HCT116 (cell line): ENCODE measurements around the gene PRKN. TPM values are rescaled to one million over a fixed set of nuclear protein-coding genes. Genes with fewer than 3 reads are reported as not detected.

ENCODE experiments used
- ATAC-seq: fragments of 200-7000 bp; cut with Tn5 transposase; 2 replicates; pipeline ENCODE4 v1.9.1; 2020; ENCODE audit warnings: mild to moderate bottlenecking, moderate library complexity
- BruUV-seq: library from RNA; stranded (reverse); fragments of 400-500 nt; replicated peaks from 2 replicates; lab custom pipeline; 2021; lab: Mats Ljungman, UMichigan
- CTCF ChIA-PET: fragments of 300-600 bp; sonication (Branson Sonifier 250); formaldehyde crosslinking; loops from one replicate; lab custom pipeline; 2021; ENCODE audit warnings: antibody characterized with exemption; lab: Charles Lee
- POLR2A ChIA-PET: fragments of 300-600, 350-600 bp; sonication (Branson Sonifier 250); formaldehyde crosslinking; loops from one replicate; lab custom pipeline; 2021; ENCODE audit warnings: antibody characterized with exemption; lab: Charles Lee
- RAD21 ChIA-PET, 2 experiments: fragments of 300-600 bp; sonication (Branson Sonifier 250); formaldehyde crosslinking; loops; one replicate each; lab custom pipeline; 2023; ENCODE audit warnings: low total read pairs in 2 of 2; ENCODE audit not compliant: uncharacterized antibody in 2 of 2, unreplicated experiment in 2 of 2, low non-redundant PET in 1 of 2; lab: Charles Lee
- DNase-seq: peaks from one replicate; pipeline ENCODE4 v3.0.0-alpha.2; 2010; ENCODE audit warnings: low read depth, low spot score
- H2AFZ ChIP-seq: fragments of 200-600 bp; shearing (Covaris generic), sonication (generic); 2 replicates; pipeline ENCODE4 v1.6.1; 2017; ENCODE audit warnings: low read depth, mixed run types, mixed read lengths, antibody characterized with exemption, low read length; ENCODE audit not compliant: poor library complexity, severe bottlenecking
- H3K27ac ChIP-seq: 2 replicates; pipeline ENCODE4 v1.5.1; 2012; ENCODE audit warnings: low read depth, low read length
- H3K27me3 ChIP-seq: fragments of 200-600 bp; sonication (generic); 2 replicates; pipeline ENCODE4 v1.6.1; 2016; ENCODE audit warnings: mixed run types, low read length, mixed read lengths; ENCODE audit not compliant: insufficient read depth
- H3K36me3 ChIP-seq, 2 experiments: fragments of 200-500 bp in 1 of 2; fragments of 200-600 bp in 1 of 2; sonication (Bioruptor generic) in 1 of 2; sonication (generic) in 1 of 2; 2 replicates each; pipeline versions ENCODE4 v1.5.1 to v1.6.1; 2014 to 2016; ENCODE audit warnings: low read length in 2 of 2, inconsistent platforms in 1 of 2, mixed read lengths in 1 of 2, mixed run types in 1 of 2; ENCODE audit not compliant: insufficient read depth in 2 of 2, control insufficient read depth in 1 of 2
- H3K4me1 ChIP-seq, 2 experiments: fragments of 200-600 bp in 1 of 2; sonication (generic) in 1 of 2; 2 replicates each; pipeline versions ENCODE4 v1.5.1 to v1.6.1; 2012 to 2017; ENCODE audit warnings: low read length in 2 of 2, inconsistent platforms in 1 of 2, mild to moderate bottlenecking in 1 of 2, mixed read lengths in 1 of 2, mixed run types in 1 of 2, moderate library complexity in 1 of 2; ENCODE audit not compliant: insufficient read depth in 2 of 2, control insufficient read depth in 1 of 2
- H3K4me2 ChIP-seq: fragments of 200-600 bp; sonication (generic); 2 replicates; pipeline ENCODE4 v1.6.1; 2017; ENCODE audit warnings: mixed run types, low read length, mixed read lengths
- H3K4me3 ChIP-seq, 2 experiments: fragments of 200-600 bp in 1 of 2; sonication (generic) in 1 of 2; replicated peaks in 1 of 2; 2 replicates each; pipeline ENCODE4 v1.5.1; 2011 to 2016; ENCODE audit warnings: low read length in 2 of 2, control low read depth in 1 of 2, low read depth in 1 of 2, mild to moderate bottlenecking in 1 of 2, mixed read lengths in 1 of 2, mixed run types in 1 of 2
- H3K79me2 ChIP-seq: fragments of 200-600 bp; sonication (generic); 2 replicates; pipeline ENCODE4 v1.6.1; 2017; ENCODE audit warnings: mild to moderate bottlenecking, mixed run types, low read length, moderate library complexity, mixed read lengths; ENCODE audit not compliant: insufficient read depth
- H3K9ac ChIP-seq: fragments of 200-600 bp; sonication (generic); 2 replicates; pipeline ENCODE4 v1.6.1; 2016; ENCODE audit warnings: low read length, mixed read lengths
- H3K9me2 ChIP-seq: fragments of 200-600 bp; sonication (generic), shearing (Covaris generic); 2 replicates; pipeline ENCODE4 v1.6.1; 2017; ENCODE audit warnings: mixed run types, mild to moderate bottlenecking, moderate library complexity; ENCODE audit not compliant: insufficient read depth
- H3K9me3 ChIP-seq, 2 experiments: fragments of 200-500 bp in 1 of 2; fragments of 200-600 bp in 1 of 2; sonication (Bioruptor generic) in 1 of 2; sonication (generic) in 1 of 2; 2 replicates each; pipeline ENCODE4 v1.6.1; 2014 to 2017; ENCODE audit warnings: low read length in 2 of 2, mixed read lengths in 2 of 2, inconsistent platforms in 1 of 2, low read depth in 1 of 2, mild to moderate bottlenecking in 1 of 2, mixed run types in 1 of 2, moderate library complexity in 1 of 2; ENCODE audit not compliant: control insufficient read depth in 1 of 2, insufficient read depth in 1 of 2
- H4K20me1 ChIP-seq: fragments of 200-600 bp; sonication (generic), shearing (Covaris generic); 2 replicates; pipeline ENCODE4 v1.6.1; 2017; ENCODE audit warnings: mixed run types, mild to moderate bottlenecking, moderate library complexity; ENCODE audit not compliant: insufficient read depth
- EZH2 ChIP-seq: fragments of 200-600 bp; sonication (generic); IDR thresholded peaks from 2 replicates; pipeline ENCODE4 v1.6.1; 2017; ENCODE audit warnings: antibody characterized with exemption, mixed run types
- EZH2phosphoT487 ChIP-seq: fragments of 200-600 bp; IDR thresholded peaks from 2 replicates; pipeline ENCODE4 v1.6.1; 2018; ENCODE audit warnings: antibody characterized with exemption, borderline replicate concordance
- FOSL1 ChIP-seq: IDR thresholded peaks from 2 replicates; pipeline ENCODE4 v1.6.1; 2012; ENCODE audit warnings: low read depth
- POLR2AphosphoS5 ChIP-seq: IDR thresholded peaks from 2 replicates; pipeline ENCODE4 v1.6.1; 2011; ENCODE audit warnings: mild to moderate bottlenecking, low read depth, low read length, moderate library complexity
- RAD21 ChIP-seq: IDR thresholded peaks from 2 replicates; pipeline ENCODE4 v1.6.1; 2012; ENCODE audit warnings: low read depth, mild to moderate bottlenecking
- SIN3A ChIP-seq: IDR thresholded peaks from 2 replicates; pipeline ENCODE4 v1.6.1; 2012; ENCODE audit warnings: low read depth
- SP1 ChIP-seq: IDR thresholded peaks from 2 replicates; pipeline ENCODE4 v1.6.1; 2012; ENCODE audit warnings: low read depth
- TCF7L2 ChIP-seq: IDR thresholded peaks from 2 replicates; pipeline ENCODE4 v1.7.0; 2011; ENCODE audit warnings: borderline replicate concordance, inconsistent platforms; ENCODE audit not compliant: insufficient read depth, insufficient read length; ENCODE audit errors: extremely low read depth
- ZNF274 ChIP-seq: fragments of 200-500 bp; sonication (Bioruptor generic); IDR thresholded peaks from 2 replicates; pipeline ENCODE4 v1.6.1; 2014; ENCODE audit warnings: mild to moderate bottlenecking, low read depth, low read length, inconsistent platforms
- intact Hi-C: fragments of 100-400 bp; cut with micrococcal nuclease; formaldehyde crosslinking; loops from 2 replicates; pipeline ENCODE4 v1.10.0; 2022
- total RNA-seq: library from RNA; stranded (reverse); gene quantifications from one replicate; pipeline ENCODE4 v1.2.1, GENCODE V29; 2021; ENCODE audit not compliant: unreplicated experiment
- TF ChIP-seq, protein P1 (sequence below): IDR thresholded peaks from 2 replicates; pipeline ENCODE4 v1.6.1; 2012; ENCODE audit warnings: low read depth
- TF ChIP-seq, protein P2 (sequence below): IDR thresholded peaks from 2 replicates; pipeline ENCODE4 v1.6.1; 2012
- TF ChIP-seq, protein P3 (sequence below): IDR thresholded peaks from 2 replicates; pipeline ENCODE4 v1.6.1; 2011; ENCODE audit warnings: mild to moderate bottlenecking, low read length, moderate library complexity; ENCODE audit not compliant: insufficient replicate concordance; ENCODE audit errors: extremely low read depth
- TF ChIP-seq, protein P4 (sequence below), 3 experiments: fragments of 200-600 bp in 1 of 3; sonication (generic) in 1 of 3; IDR thresholded peaks in 2 of 3; conservative IDR thresholded peaks in 1 of 3; 2 replicates each; pipeline ENCODE4 v1.5.1; 2012 to 2017; ENCODE audit warnings: low read depth in 2 of 3, low read length in 2 of 3, antibody characterized with exemption in 1 of 3, borderline replicate concordance in 1 of 3, control low read depth in 1 of 3, mild to moderate bottlenecking in 1 of 3, mixed read lengths in 1 of 3, mixed run types in 1 of 3, moderate library complexity in 1 of 3; ENCODE audit not compliant: insufficient read depth in 1 of 3

PRKN gene
- total RNA-seq, 1 experiment from 2014 or later: 2.6 TPM

DNA sequence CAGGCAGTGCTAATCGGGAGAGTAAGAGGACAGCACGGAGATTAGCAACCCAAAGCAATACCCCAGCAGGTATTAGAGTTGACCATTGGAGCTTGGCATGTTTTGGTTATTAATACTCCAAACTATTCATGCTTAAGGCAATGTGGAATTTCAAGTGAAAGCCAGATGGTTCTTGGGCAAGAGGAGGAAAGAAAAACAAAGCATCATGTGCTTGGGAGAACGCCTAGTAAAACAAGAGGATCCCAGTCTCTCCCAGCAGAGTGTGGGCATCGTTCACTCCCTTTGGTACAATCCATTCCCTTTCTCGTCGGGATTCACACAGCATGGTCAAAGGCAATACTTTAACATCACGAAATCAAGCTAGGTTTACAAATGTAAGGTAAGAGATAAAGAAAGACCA lies 349.8 kb downstream of the PRKN start:
- intact Hi-C loops: no loop called here
- no peak for TF ChIP-seq EZH2
- TF ChIP-seq RAD21: no peak
- TF ChIP-seq ZNF274: no peak
- TF ChIP-seq SP1: no peak
- TF ChIP-seq TCF7L2: no peak
- TF ChIP-seq EZH2phosphoT487: no peak
- TF ChIP-seq POLR2AphosphoS5: no peak
- TF ChIP-seq, protein P1, sequence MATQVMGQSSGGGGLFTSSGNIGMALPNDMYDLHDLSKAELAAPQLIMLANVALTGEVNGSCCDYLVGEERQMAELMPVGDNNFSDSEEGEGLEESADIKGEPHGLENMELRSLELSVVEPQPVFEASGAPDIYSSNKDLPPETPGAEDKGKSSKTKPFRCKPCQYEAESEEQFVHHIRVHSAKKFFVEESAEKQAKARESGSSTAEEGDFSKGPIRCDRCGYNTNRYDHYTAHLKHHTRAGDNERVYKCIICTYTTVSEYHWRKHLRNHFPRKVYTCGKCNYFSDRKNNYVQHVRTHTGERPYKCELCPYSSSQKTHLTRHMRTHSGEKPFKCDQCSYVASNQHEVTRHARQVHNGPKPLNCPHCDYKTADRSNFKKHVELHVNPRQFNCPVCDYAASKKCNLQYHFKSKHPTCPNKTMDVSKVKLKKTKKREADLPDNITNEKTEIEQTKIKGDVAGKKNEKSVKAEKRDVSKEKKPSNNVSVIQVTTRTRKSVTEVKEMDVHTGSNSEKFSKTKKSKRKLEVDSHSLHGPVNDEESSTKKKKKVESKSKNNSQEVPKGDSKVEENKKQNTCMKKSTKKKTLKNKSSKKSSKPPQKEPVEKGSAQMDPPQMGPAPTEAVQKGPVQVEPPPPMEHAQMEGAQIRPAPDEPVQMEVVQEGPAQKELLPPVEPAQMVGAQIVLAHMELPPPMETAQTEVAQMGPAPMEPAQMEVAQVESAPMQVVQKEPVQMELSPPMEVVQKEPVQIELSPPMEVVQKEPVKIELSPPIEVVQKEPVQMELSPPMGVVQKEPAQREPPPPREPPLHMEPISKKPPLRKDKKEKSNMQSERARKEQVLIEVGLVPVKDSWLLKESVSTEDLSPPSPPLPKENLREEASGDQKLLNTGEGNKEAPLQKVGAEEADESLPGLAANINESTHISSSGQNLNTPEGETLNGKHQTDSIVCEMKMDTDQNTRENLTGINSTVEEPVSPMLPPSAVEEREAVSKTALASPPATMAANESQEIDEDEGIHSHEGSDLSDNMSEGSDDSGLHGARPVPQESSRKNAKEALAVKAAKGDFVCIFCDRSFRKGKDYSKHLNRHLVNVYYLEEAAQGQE: no peak
- TF ChIP-seq FOSL1: no peak
- TF ChIP-seq, protein P2, sequence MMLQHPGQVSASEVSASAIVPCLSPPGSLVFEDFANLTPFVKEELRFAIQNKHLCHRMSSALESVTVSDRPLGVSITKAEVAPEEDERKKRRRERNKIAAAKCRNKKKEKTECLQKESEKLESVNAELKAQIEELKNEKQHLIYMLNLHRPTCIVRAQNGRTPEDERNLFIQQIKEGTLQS: no peak
- TF ChIP-seq SIN3A: no peak
- TF ChIP-seq, protein P3, sequence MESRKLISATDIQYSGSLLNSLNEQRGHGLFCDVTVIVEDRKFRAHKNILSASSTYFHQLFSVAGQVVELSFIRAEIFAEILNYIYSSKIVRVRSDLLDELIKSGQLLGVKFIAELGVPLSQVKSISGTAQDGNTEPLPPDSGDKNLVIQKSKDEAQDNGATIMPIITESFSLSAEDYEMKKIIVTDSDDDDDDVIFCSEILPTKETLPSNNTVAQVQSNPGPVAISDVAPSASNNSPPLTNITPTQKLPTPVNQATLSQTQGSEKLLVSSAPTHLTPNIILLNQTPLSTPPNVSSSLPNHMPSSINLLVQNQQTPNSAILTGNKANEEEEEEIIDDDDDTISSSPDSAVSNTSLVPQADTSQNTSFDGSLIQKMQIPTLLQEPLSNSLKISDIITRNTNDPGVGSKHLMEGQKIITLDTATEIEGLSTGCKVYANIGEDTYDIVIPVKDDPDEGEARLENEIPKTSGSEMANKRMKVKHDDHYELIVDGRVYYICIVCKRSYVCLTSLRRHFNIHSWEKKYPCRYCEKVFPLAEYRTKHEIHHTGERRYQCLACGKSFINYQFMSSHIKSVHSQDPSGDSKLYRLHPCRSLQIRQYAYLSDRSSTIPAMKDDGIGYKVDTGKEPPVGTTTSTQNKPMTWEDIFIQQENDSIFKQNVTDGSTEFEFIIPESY: no peak
- TF ChIP-seq, protein P4, sequence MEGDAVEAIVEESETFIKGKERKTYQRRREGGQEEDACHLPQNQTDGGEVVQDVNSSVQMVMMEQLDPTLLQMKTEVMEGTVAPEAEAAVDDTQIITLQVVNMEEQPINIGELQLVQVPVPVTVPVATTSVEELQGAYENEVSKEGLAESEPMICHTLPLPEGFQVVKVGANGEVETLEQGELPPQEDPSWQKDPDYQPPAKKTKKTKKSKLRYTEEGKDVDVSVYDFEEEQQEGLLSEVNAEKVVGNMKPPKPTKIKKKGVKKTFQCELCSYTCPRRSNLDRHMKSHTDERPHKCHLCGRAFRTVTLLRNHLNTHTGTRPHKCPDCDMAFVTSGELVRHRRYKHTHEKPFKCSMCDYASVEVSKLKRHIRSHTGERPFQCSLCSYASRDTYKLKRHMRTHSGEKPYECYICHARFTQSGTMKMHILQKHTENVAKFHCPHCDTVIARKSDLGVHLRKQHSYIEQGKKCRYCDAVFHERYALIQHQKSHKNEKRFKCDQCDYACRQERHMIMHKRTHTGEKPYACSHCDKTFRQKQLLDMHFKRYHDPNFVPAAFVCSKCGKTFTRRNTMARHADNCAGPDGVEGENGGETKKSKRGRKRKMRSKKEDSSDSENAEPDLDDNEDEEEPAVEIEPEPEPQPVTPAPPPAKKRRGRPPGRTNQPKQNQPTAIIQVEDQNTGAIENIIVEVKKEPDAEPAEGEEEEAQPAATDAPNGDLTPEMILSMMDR (IDR thresholded peaks at IDR 0.05 in 2 of 3, conservative IDR thresholded peaks at IDR 0.05 in 1 of 3; ENCODE audit: borderline replicate concordance in 1 of 3, insufficient read depth in 1 of 3, low read depth in 2 of 3, low read length in 2 of 3): no peak
- Histone ChIP-seq H3K27ac (no peak overlapping the region), H3K79me2 (no peaks in the 10 kb centered on the region), H3K9me2 (no peaks in the 10 kb centered on the region), H3K27me3 (no peaks in the 10 kb centered on the region), H4K20me1 (no peaks in the 10 kb centered on the region), H3K4me1 (no peaks in the 10 kb centered on the region), H3K9me3 (no peaks in the 10 kb centered on the region), H3K4me3 (no peak overlapping the region), H3K4me2 (no peak overlapping the region), H3K9ac (no peak overlapping the region), H2AFZ (no peak overlapping the region), H3K36me3 (no peaks in the 10 kb centered on the region)
- ATAC-seq (no peak), DNase-seq (no peak)
- ChIA-PET CTCF (no interaction called here), POLR2A (no interaction called here), RAD21 (no interaction called here)
- BruUV-seq: no TSS peak
